Loucy (cell line): ENCODE measurements around the gene LIN52.

ENCODE experiments used
- H2AFZ ChIP-seq: fragments of 200-600 bp; sonication (generic); 2 replicates; pipeline ENCODE4 v1.6.0; 2016; ENCODE audit warnings: antibody characterized with exemption, mild to moderate bottlenecking, low read length, moderate library complexity
- H3F3A ChIP-seq: fragments of 200-600 bp; 2 replicates; pipeline ENCODE4 v1.6.0; 2016; ENCODE audit warnings: antibody characterized with exemption, low read depth, mild to moderate bottlenecking
- H3K27me3 ChIP-seq: fragments of 200-600 bp; sonication (generic); 2 replicates; pipeline ENCODE4 v1.6.1; 2014; ENCODE audit warnings: low read length, mild to moderate bottlenecking; ENCODE audit not compliant: insufficient read depth, poor library complexity, severe bottlenecking
- H3K36me3 ChIP-seq: fragments of 200-600 bp; sonication (generic); 2 replicates; pipeline ENCODE4 v1.6.1; 2016; ENCODE audit warnings: low read length; ENCODE audit not compliant: insufficient read depth
- H3K4me1 ChIP-seq: fragments of 200-600 bp; sonication (generic); 2 replicates; pipeline ENCODE4 v1.5.1; 2014; ENCODE audit warnings: low read length, mild to moderate bottlenecking; ENCODE audit not compliant: insufficient read depth, poor library complexity, severe bottlenecking
- H3K4me2 ChIP-seq: fragments of 200-600 bp; sonication (generic); 2 replicates; pipeline ENCODE4 v1.6.0; 2014; ENCODE audit warnings: antibody characterized with exemption, low read length, low read depth, mild to moderate bottlenecking; ENCODE audit not compliant: poor library complexity, severe bottlenecking
- H3K4me3 ChIP-seq: fragments of 200-600 bp; sonication (generic); 2 replicates; pipeline ENCODE4 v1.5.1; 2014; ENCODE audit warnings: low read length, mild to moderate bottlenecking, mixed read lengths; ENCODE audit not compliant: poor library complexity, severe bottlenecking
- H3K79me2 ChIP-seq: fragments of 200-600 bp; sonication (generic); 2 replicates; pipeline ENCODE4 v1.6.1; 2014; ENCODE audit warnings: low read length; ENCODE audit not compliant: insufficient read depth
- H3K9ac ChIP-seq: fragments of 200-600 bp; sonication (generic); 2 replicates; pipeline ENCODE4 v1.6.0; 2014; ENCODE audit warnings: mild to moderate bottlenecking, low read depth, low read length, moderate library complexity; ENCODE audit not compliant: poor library complexity, severe bottlenecking
- H3K9me2 ChIP-seq: fragments of 200-600 bp; sonication (generic); replicated peaks from 2 replicates; pipeline ENCODE4 v1.6.1; 2016; ENCODE audit warnings: low read depth, low read length, mixed read lengths
- H3K9me3 ChIP-seq: fragments of 200-600 bp; sonication (generic); 2 replicates; pipeline ENCODE4 v1.6.1; 2014; ENCODE audit warnings: mild to moderate bottlenecking, antibody characterized with exemption, low read length, low read depth; ENCODE audit not compliant: insufficient read depth
- H4K20me1 ChIP-seq: fragments of 200-600 bp; sonication (generic); 2 replicates; pipeline ENCODE4 v1.6.0; 2014; ENCODE audit warnings: antibody characterized with exemption, low read length, mild to moderate bottlenecking; ENCODE audit not compliant: insufficient read depth, poor library complexity, severe bottlenecking
- EZH2phosphoT487 ChIP-seq: fragments of 200-600 bp; IDR thresholded peaks from 2 replicates; pipeline ENCODE4 v1.6.1; 2018; ENCODE audit warnings: antibody characterized with exemption, mild to moderate bottlenecking, moderate library complexity, borderline replicate concordance
- TF ChIP-seq, protein P1 (sequence below): fragments of 200-600 bp; sonication (generic); conservative IDR thresholded peaks from 2 replicates; pipeline ENCODE4 v1.5.1; 2014; ENCODE audit warnings: mild to moderate bottlenecking, antibody characterized with exemption, low read length

The LIN52 gene, protein sequence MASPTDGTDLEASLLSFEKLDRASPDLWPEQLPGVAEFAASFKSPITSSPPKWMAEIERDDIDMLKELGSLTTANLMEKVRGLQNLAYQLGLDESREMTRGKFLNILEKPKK

DNA sequence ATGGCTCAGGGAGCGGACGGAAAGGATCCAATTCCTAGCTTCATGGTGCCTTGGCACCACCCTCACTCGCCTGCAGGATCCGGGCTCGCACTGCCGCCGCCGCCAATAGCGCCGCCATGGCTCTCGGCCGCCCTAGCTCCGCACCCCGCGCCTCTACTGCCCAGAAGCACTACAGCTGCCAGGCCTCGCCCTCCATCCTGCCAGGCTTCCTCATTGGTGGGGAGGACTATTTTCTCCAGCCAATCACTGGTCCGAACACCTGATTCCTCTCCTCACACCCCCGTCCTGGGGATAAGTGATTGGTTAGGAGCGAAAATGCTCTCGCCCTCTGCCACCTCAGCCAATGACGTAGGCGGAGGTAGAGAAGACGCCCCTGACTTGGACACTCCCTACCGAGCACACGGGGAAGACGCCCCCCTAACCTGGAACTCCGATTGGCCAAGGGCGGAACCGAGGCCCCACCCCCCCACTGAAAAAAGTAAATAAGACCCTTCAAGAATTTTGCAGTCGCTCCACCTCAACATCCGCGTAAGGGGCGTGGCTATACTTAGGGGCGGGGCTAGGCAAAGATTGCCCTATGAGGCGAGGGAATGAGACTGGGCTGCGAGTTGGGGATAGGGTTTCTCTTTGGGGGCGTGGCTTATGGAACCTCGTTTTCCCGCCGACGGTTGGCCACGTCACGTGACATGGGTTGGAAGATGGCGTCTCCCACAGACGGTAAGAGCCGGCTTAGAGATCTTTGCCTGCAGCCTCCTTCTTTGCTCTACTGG lies at the start of gene LIN52, which contains the start of gene ALDH6A1:
TSS of gene LIN52 (plus strand) at position 680 of the 770 bp plus-strand sequence. CDS start at position 699, 19 bp downstream.
TSS of gene ALDH6A1 (minus strand) at position 177 of the 770 bp plus-strand sequence. CDS start at position 118, 59 bp downstream.
- Histone ChIP-seq H3F3A (no peaks in the 10 kb centered on the region), H3K27me3 (no peaks in the 10 kb centered on the region), H3K4me1 (peaks cover 10% of the 10 kb centered on the region), H3K9ac (peak within 1 kb of the TSS; percentile 80), H3K9me3 (no peaks in the 10 kb centered on the region), H3K9me2 (no peaks in the 10 kb centered on the region), H4K20me1 (no peaks in the 10 kb centered on the region), H3K79me2 (peaks cover 27% of the 10 kb centered on the region), H3K36me3 (no peaks in the 10 kb centered on the region), H3K4me3 (peak within 1 kb of the TSS; percentile 84), H3K4me2 (peak within 1 kb of the TSS; percentile 89), H2AFZ (peak within 1 kb of the TSS; percentile 87)
- TF ChIP-seq, protein P1, sequence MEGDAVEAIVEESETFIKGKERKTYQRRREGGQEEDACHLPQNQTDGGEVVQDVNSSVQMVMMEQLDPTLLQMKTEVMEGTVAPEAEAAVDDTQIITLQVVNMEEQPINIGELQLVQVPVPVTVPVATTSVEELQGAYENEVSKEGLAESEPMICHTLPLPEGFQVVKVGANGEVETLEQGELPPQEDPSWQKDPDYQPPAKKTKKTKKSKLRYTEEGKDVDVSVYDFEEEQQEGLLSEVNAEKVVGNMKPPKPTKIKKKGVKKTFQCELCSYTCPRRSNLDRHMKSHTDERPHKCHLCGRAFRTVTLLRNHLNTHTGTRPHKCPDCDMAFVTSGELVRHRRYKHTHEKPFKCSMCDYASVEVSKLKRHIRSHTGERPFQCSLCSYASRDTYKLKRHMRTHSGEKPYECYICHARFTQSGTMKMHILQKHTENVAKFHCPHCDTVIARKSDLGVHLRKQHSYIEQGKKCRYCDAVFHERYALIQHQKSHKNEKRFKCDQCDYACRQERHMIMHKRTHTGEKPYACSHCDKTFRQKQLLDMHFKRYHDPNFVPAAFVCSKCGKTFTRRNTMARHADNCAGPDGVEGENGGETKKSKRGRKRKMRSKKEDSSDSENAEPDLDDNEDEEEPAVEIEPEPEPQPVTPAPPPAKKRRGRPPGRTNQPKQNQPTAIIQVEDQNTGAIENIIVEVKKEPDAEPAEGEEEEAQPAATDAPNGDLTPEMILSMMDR, result no peak
- no peak for TF ChIP-seq EZH2phosphoT487

DNA sequence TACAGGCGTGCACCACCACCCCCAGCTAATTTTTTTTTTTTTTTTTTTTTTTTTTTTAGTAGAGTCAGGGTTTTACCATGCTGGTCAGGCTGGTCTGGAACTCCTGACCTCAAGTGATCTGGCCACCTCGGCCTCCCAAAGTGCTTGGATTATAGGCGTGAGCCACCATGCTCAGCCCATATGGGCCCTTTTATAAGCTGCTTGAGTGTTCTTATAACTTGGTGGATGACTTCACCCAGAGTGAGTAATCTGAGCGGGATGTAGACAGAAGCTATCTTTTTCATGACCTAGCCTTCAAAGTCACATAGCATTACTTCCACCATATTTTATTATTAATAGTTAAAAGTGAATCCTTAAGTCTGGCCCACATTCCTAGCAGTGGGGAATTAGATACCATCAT lies 49.2 kb upstream of the LIN52 start:
- Histone ChIP-seq H3K9me2 (no peaks in the 10 kb centered on the region), H3K79me2 (no peaks in the 10 kb centered on the region), H3K4me2 (no peak overlapping the region), H4K20me1 (no peaks in the 10 kb centered on the region), H2AFZ (no peak overlapping the region), H3K4me3 (no peak overlapping the region), H3F3A (no peaks in the 10 kb centered on the region), H3K4me1 (no peaks in the 10 kb centered on the region), H3K36me3 (no peaks in the 10 kb centered on the region), H3K9me3 (no peaks in the 10 kb centered on the region), H3K27me3 (no peaks in the 10 kb centered on the region), H3K9ac (no peak overlapping the region)
- no peak for TF ChIP-seq EZH2phosphoT487
- TF ChIP-seq, protein P1, result no peak

DNA sequence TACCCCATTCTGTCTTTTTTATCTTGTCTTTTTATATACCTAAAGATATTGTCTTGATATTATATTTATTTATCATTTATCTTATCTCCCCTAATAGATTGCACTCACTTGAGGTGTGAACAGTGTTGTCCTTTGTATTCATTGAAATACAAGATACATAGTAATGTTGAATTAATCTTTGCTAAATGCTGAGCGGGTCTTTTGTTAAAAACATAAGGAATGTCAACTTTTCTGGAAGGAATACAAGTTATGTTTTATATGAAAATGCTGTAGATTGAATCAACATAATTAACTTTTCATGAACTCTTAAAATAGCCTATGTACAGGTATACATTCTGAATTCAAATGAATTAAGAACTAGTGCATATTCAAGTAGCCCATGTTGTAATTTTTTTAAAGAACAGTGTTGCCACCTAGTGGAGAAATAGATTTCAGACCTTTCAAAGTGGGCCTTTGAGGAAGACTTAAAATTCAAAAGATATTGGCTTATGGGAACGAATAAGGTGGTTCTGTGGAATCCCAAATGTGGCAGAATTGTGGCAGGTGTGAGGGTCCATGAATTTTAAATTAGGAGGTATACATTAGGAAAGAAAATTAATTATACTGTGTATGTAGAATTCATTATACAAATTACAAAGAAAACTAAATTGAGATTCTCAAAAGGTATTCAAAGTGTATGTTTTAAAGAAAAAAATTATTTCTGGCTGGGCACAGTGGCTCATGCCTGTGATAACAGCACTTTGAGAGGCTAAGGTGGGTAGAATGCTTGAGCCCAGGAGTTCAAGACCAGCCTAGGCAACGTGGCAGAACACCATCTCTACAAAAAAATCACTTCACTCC lies 46.5 kb upstream of the LIN52 start:
- H3K36me3 ChIP-seq, result no peaks in the 10 kb centered on the region
- no peak overlapping the region for H2AFZ ChIP-seq

More for the DNA sequence above, 46.5 kb upstream of the LIN52 start:
- Histone ChIP-seq H3K79me2 (no peaks in the 10 kb centered on the region), H3K4me3 (no peak overlapping the region), H3K27me3 (no peaks in the 10 kb centered on the region), H3K4me1 (no peaks in the 10 kb centered on the region), H3K9me3 (no peaks in the 10 kb centered on the region), H3K9ac (no peak overlapping the region), H4K20me1 (no peaks in the 10 kb centered on the region), H3K9me2 (no peaks in the 10 kb centered on the region), H3K4me2 (no peak overlapping the region), H3F3A (no peaks in the 10 kb centered on the region)
- TF ChIP-seq EZH2phosphoT487, result no peak
- TF ChIP-seq, protein P1, result peak; percentile 81
